ENCODE data around the gene TRERF1.
A peak's percentile ranks its signal among the peaks of the same experiment; 100 is the strongest.

TRERF1 gene

DNA sequence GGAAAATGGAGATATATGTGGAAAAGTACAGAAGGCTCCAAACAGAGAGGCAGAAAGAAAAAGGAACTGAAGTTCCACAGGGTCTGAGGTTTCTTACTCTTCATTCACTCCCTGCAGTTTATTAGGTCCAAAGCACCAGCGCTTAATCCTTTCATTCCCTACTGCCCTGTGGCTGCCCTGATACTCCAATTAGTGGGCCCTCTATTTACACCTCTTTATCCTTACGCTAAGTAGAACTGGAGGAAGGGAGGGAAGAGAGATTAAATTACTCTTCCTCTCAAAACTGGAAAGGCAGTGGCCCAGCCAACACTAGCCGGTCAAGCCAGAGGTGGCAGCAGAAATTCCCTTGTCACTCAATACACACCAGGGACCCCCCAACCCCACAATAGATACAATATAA, 20.4 kb downstream of the TRERF1 start:
- H3K27ac ChIP-seq, result no peak overlapping the region
- no peak for DNase-seq (ENCODE audit: low spot score)
- TF ChIP-seq, protein P1, sequence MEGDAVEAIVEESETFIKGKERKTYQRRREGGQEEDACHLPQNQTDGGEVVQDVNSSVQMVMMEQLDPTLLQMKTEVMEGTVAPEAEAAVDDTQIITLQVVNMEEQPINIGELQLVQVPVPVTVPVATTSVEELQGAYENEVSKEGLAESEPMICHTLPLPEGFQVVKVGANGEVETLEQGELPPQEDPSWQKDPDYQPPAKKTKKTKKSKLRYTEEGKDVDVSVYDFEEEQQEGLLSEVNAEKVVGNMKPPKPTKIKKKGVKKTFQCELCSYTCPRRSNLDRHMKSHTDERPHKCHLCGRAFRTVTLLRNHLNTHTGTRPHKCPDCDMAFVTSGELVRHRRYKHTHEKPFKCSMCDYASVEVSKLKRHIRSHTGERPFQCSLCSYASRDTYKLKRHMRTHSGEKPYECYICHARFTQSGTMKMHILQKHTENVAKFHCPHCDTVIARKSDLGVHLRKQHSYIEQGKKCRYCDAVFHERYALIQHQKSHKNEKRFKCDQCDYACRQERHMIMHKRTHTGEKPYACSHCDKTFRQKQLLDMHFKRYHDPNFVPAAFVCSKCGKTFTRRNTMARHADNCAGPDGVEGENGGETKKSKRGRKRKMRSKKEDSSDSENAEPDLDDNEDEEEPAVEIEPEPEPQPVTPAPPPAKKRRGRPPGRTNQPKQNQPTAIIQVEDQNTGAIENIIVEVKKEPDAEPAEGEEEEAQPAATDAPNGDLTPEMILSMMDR (IDR thresholded peaks at IDR 0.05), result no peak
- H3K4me3 ChIP-seq, result no peak overlapping the region

DNA sequence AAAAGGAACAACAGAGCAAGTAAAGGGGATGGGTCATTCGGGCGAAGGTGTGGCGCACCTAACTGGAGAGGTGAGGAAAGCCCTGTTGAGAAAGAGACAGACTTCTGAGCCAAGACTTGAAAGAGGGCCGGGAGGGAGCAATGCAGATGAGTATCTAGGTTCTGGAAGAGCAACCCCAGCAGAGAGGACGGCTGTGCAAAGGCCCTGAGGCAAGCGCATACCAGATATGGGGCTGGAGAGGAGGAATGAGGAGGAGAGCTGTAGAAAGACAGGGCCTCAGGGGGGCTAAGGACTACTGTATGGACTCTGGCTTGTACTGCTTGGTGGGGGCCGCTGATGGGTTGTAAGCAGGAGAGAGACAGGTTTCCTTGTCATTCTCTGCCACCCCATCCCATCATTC, 21.9 kb downstream of the TRERF1 start:
- Histone ChIP-seq H3K4me3 (no peak overlapping the region), H3K27ac (no peak overlapping the region)
- TF ChIP-seq, protein P1 (IDR thresholded peaks at IDR 0.05), result no peak
- DNase-seq (ENCODE audit: low spot score), result no peak

DNA sequence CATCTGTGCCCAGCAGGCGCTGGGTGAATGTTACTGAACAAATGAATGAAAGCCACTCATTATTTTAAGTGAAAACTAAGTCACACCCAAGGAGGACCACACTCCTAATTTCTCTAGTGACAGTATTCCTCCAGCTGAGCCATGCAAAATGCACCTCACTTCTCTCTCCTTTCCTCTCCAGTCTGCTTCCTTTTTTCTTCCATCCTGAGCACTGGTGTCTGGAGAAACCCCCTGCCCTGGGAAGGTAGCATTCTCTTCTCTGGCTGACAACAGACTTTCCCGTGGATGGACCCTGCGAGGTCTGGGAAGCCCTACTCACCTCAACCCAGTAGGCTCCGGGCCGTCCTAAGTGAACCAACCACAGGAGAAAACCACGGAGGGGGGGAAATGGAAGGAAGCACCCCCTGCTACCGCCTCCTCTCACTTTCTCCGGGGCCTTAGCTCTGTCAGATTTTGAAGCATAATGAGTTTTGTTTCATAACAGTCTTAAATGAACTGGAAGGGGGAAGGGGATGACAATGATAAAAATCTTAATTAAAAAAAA, 22.6 kb downstream of the TRERF1 start:
- H3K4me3 ChIP-seq, result no peak overlapping the region
- DNase-seq (ENCODE audit: low spot score), result no peak
- H3K27ac ChIP-seq, result peak overlapping the region in 1 of 2 donors; percentile 47
- TF ChIP-seq, protein P1 (IDR thresholded peaks at IDR 0.05), result no peak

DNA sequence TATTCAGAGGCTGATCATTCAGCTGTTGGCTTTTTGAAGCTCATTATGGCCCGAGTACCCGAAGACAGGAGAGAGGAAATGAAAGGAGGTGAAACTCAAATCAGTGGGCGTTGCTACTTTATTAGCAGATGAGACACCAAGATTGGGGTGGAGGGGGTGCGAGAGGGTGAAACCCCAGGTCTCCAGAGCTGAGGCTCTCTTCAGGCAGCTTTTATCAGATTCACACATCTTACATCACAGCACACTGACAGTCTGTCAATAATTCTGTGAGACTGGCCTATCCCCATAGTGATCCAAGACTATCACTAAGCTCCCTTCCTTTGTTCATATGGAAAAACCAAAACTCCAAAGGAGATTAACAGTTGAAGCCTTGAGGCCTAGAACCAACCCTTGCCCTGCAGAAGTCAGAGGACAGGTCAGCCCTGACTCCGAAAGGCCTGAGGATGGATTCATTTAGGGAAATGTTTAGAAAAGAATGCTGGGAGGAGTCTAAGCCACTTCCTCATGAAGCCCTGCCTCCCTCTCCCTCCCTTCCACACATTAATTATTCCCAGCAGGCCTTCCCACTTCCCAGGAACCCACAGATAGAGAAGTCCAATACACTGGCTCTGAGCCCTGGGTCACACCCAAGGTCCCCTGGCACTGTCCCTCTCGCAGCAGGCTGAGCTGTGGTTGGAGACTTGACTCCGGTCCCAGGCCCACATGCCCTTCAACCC, 23.2 kb downstream of the TRERF1 start:
- peak overlapping the region in 1 of 2 donors; percentile 47 for H3K27ac ChIP-seq
- no peak for DNase-seq (ENCODE audit: low spot score)
- TF ChIP-seq, protein P1 (IDR thresholded peaks at IDR 0.05), result no peak

DNA sequence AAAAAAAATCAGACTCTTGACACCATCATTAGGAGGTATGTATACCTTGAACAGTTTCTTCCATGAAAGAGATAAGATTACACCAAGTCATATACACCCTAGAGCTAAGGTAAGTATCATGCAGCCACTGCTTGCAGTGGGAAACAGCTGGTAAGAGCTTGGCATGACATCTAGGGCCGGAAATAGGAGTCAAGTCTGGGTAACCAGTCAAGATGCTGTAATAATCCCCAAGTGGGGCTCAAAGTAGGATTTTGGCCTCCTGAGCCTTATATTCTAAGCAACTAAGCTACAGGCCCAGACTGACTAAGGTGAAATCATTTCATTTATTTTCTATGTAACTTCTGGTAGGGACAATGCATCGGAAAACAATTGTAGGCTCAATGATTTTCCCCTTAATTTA, 23.9 kb downstream of the TRERF1 start:
- no peak overlapping the region for H3K27ac ChIP-seq
- H3K4me3 ChIP-seq, result no peak overlapping the region
- TF ChIP-seq, protein P1 (IDR thresholded peaks at IDR 0.05), result no peak
- no peak for DNase-seq (ENCODE audit: low spot score)

More for the DNA sequence above, 23.2 kb downstream of the TRERF1 start:
- H3K4me3 ChIP-seq, result no peak overlapping the region

DNA sequence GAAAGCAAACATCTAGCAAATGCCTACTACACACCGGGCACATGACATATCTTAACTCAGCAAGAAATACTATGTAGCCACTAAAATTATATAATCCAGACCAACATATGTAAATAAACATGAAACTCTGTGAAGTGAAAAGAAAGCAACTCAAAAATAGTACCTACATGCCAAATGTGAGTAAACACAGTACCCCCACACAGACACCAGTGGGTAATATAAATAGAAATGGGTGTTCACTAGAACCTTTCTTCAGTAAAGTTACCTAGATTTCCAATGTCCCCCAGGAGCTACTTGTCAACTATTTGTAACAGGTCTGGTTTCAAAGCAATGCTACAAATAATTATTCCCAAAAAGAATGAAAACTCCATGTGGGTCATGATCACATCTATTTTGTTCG, 25.5 kb downstream of the TRERF1 start:
- TF ChIP-seq, protein P1 (IDR thresholded peaks at IDR 0.05), result no peak
- H3K4me3 ChIP-seq, result no peak overlapping the region
- no peak overlapping the region for H3K27ac ChIP-seq
- DNase-seq (ENCODE audit: low spot score), result no peak

DNA sequence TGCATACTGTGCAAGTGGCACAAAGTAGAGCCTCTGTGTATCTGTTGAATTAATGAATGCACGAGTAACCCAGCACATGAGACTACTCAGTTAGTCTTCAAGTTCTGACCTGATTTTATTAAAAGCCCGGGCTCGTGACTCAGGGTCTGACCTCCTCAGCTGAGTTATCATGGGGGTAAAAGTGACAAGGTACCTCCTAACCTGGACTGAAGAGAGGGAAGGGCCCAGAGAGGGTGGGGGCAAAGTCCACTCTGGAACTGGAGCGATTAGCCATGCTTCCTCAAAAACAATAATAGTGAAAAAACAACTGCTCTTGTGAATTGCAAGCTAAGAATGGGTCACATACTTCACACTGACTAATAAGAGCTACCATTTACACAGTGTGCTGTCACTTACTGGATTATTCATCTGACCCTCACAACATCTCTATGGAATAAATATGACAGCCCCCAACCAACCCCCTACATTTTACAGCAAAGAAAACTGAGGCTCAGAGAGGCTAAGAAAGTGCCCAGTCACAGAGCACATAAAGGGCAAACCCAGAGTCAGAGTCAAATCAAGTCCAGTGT, 26.7 kb downstream of the TRERF1 start:
- Histone ChIP-seq H3K27ac (no peak overlapping the region), H3K4me3 (no peak overlapping the region)
- DNase-seq (ENCODE audit: low spot score), result no peak
- TF ChIP-seq, protein P1 (IDR thresholded peaks at IDR 0.05), result no peak
